Measurements from ENCODE around the gene CCNY.
A peak's percentile ranks its signal among the peaks of the same experiment; 100 is the strongest.
"Not testable (repeated sequence)": the region's sequence is repeated elsewhere in the genome, so short reads cannot be mapped to it uniquely, and the experiment has no call there.

The CCNY gene
- total RNA-seq = 79.3 to 119 (median 110) reads per million in 4 experiments

GRCh38 chr10:35336084-35336831 lies at the start of gene CCNY:
CCNY (plus strand) TSS chr10:35336509; CDS start chr10:35337054, 545 bp downstream.
- DNase-seq = peak; percentile 64

GRCh38 chr10:35289198-35289597 lies 47.1 kb upstream of the CCNY start:
- no peak for DNase-seq

GRCh38 chr10:35294506-35294905 lies 41.8 kb upstream of the CCNY start:
- no peak for DNase-seq

DNA sequence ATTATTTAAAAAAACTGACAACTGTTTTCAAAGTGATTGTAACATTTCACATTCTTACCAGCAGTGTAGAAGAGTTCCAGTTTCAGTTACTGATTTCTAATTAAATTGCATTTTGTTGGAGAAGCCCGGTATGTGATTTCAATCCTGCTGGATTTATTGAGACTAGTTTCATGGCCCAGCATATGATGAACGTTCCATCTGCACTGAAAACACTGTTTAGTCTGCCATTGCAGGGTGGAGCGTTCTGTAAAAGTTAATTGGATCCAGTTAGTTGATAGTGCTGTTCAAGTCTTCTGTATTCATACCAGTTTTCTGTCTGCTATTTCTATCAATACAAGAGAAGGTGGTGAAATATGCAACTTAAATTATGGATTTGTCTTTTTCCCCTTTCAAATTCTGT lies 37.3 kb upstream of the CCNY start:
- no peak for DNase-seq

DNA sequence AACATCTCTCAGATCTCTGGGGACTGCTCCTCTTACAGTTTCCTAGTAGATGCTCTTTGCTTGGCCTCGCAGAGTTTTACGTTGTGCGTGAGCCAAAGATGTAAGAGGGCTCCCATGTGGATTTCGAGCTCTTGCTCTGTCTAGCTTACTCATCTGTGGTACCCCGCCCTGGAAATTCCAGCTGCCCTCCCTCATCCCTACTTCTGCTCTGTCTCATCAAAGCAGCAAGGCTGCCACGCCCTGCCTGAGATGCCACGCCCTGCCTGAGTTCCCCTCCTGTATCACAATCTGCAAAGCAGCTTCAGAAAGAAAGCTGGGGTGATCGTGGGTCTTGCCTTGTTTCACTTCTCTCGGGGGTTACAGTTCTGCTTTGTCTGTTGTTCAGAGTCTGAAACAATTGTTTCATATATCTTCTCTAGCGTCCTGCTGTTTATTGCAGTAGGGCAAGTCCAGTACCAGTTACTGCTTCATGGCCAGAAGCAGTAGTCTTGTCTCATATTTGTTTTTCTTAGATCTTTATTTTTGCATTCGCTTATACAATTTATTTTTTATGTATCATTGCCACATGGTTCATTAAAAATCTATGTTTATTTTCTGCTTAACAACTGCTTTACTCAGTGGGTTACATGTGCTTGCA lies 36.1 kb upstream of the CCNY start:
- no peak for DNase-seq

- no peak for DNase-seq
Observed at GRCh38 chr10:35304649-35305048, 31.7 kb upstream of the CCNY start.

- no peak for DNase-seq
Observed at GRCh38 chr10:35306852-35307251, 29.5 kb upstream of the CCNY start.

- no peak for DNase-seq
Observed at GRCh38 chr10:35307297-35307696, 29.0 kb upstream of the CCNY start.

GRCh38 chr10:35308809-35309208 lies 27.5 kb upstream of the CCNY start:
- no peak for DNase-seq

DNA sequence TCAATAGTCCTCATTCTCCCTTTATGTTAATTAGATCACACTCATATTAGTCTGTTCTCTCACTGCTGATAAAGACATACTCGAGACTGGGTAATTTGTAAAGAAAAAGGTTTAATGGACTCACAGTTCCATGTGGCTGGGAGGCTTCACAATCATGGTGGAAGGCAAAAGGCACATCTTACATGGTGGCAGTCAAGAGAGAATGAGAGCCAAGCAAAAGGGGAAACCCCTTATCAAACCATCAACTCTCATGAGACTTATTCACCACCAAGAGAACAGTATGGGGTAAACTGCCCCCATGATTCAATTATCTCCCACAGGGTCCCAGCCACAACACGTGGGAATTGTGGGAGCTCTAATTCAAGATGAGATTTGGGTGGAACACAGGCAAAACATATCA lies 22.2 kb upstream of the CCNY start:
- not testable (repeated sequence) for DNase-seq

- DNase-seq = not testable (repeated sequence)
Observed at GRCh38 chr10:35315235-35315634, 21.1 kb upstream of the CCNY start.

- DNase-seq = no peak
Observed at GRCh38 chr10:35316218-35316967, 19.9 kb upstream of the CCNY start.

DNA sequence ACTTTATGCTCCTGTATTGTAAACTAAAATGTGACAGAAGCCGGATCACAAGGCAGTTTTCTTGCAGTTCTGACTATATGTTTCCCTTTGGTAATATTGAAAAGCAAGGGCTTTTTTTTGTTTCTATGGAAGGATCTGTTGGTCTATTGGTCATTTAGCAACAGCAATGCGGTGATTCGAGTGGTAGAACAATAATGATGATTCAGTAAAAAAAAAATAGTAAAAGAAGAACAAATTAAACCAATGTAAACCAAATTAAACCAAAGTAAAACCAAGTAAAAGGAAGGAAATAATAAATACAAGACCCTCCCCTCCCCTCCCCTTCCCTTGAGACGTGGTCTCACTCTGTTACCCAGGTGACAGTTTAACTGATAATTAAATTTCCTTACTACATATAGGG lies 17.8 kb upstream of the CCNY start:
- no peak for DNase-seq

GRCh38 chr10:35320341-35320740 lies 16.0 kb upstream of the CCNY start:
- DNase-seq = no peak

DNA sequence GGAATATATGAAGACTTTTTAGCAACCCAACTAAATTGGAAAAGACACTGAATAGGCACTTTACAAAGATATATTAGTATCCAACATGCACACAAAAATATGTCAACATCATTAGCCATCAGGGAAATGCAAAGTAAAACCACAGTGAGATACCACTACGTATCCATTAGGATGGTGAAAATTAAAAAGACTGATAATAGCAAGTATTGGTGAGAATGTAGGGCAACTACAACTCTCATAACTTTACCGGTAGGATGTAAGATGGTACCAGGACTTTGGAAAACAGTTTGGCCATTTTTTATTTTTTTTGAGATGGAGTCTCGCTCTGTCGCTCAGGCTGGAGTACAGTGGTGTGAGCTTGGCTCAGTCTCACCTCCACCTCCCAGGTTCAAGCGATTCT lies 13.7 kb upstream of the CCNY start:
- no peak for DNase-seq

GRCh38 chr10:35324196-35324595 lies 12.1 kb upstream of the CCNY start:
- DNase-seq = no peak

DNA sequence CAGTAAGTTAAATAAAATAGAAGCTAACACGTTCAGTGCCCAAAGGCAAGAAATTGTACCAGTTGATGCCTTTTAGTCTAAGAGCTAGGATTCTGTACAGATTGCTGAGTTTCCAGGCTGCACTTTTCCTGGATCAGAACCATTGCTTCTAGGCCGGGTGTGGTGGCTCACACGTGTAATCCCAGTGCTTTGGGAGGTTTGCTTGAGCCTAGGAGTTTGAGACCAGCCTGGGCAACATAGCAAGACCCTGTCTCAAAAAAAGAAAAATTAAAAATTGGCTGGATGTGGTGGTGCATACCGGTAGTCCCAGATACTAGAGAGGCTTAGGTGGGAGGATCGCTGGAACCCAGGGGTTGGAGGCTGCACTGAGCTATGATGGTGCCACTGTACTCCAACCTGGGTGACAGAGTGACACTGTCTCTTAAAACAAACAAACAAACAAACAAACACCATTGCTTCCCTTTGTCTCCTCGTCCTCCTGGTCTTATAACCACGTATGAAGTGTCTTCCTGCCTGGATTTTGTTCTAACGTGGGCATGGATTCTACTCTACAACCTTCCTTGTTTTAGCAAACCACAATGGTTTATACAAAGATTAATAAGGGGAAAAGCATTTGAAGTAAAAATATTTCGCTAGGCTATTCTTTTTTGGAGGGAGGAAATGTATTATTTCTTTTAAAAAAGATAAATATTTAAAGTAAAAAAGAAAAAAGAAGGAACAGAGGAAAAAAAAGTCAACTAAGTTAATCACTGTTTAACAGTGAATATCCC lies 9.7 kb upstream of the CCNY start:
- DNase-seq = no peak

DNA sequence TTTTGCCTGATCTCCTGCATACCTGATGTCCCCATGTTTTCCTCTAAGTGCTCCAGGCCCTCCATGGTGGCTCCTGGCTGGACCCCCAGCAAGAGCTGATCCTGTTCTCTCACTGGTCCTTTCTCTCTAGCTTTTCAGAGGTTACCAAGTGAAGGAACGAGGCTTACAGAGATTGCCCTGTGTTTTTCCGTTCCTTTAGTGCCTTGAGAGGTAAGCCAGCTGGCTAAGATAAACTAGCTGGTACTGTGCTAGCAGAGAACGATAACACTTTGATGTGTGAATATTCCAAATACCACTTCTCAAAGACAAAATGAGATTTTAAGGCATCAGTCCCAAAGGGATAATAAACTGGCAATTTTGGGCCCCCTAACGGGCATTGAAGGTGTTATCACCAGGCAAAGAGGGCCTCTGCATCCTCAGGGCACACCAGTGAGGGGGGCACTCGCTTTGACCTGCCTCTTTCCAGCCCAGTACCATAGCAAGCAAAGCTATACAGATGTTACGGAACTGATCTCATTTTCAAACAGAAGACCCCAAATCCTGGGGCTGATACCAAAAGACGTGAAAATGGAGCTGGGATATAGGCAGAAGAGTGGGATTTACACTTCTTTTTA lies 8.4 kb upstream of the CCNY start:
- no peak for DNase-seq

DNA sequence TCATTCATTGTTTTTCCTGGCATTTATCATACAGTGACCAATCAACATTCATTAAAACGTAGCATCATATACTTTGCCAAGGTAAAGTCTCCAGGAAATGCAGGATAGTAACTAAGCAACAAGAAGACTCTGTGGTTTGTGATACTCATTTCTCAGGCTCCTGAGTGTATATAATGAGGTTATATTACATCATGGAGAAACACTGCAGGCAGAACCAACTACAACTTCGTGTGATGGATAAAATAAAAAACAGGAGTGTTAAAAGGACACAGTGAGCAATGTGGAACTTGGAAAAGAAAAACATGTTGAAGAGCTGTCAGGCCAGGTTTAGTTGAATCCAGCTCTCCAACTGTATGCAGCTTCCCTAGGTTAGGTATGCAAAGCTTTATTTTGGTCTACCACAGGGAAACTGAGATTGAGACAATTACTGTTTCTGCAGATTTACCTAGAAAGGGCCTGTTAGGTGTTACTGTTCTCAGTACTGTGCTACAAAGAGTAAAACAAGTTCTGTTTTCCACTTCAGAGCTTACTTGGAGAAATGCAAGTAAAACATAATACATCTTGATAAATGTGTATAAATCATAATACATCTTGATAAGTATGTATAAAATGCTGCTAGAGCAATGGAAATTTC lies 7.8 kb upstream of the CCNY start:
- no peak for DNase-seq

- no peak for DNase-seq
Observed at GRCh38 chr10:35329520-35329919, 6.8 kb upstream of the CCNY start.

DNA sequence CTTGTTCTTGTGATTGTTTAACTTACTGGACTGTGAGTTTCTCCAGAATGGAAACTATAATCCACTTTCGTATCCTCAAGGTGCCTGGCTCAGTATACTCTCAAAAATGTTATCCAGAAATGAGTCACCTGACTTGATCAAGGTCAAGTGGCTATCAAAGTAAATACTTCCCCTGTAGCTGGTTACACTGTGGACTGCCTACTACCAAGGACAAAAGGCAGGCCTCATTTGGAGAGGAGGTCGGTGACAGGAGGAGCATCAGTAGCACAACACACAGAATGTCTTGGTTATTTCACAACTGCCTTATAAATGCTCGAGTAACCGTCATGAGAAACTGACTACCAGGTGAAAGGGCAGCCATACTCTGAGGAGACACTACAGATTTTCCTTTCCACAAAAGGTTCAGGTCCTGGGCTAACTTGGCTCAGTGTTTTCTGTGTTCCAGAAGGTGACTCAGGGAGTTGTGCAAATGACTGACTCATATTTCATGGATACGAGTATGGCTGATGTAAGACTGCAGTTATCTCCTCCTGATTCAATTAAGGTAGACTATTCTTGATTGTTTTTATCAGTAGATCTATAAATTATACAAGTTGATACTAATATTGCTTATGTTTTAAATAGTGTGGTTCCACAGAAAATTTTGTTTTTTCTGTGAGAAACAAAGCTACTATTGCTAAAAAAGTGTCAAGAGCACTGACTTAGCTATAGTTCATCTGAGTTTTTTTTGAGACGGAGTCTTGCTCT lies 4.2 kb upstream of the CCNY start:
- no peak for DNase-seq

All from effector CD8-positive, alpha-beta T cell (primary cell).